SU-DHL-6 (cell line): ENCODE results near the gene DCAF8.

Experiments used
- CTCF ChIP-seq: fragments of 200-600 bp; sonication (generic); IDR thresholded peaks from one replicate; pipeline ENCODE4 v1.5.1; 2017; ENCODE audit warnings: antibody characterized with exemption, mild to moderate bottlenecking, low read length, moderate library complexity; ENCODE audit not compliant: insufficient read depth, poor library complexity, severe bottlenecking
- EZH2phosphoT487 ChIP-seq: fragments of 200-600 bp; sonication (generic), shearing (Covaris generic); conservative IDR thresholded peaks from 2 replicates; pipeline ENCODE4 v1.6.1; 2018; ENCODE audit warnings: mild to moderate bottlenecking, antibody characterized with exemption, low read length, moderate library complexity, mixed read lengths

- no peak for TF ChIP-seq CTCF
- TF ChIP-seq EZH2phosphoT487, result no peak
These were observed 83.6 kb downstream of the DCAF8 start for GRCh38 chr1:160178731-160179130.
